ENCODE measurements around the gene PRDM1. TPM values are rescaled to one million over a fixed set of nuclear protein-coding genes. Genes with fewer than 3 reads are reported as not detected.
"Not testable (repeated sequence)": the region's sequence is repeated elsewhere in the genome, so short reads cannot be mapped to it uniquely, and the experiment has no call there.

Gene PRDM1
- total RNA-seq, 2 experiments from 2014 or later, result 14.4 to 14.7 TPM

DNA sequence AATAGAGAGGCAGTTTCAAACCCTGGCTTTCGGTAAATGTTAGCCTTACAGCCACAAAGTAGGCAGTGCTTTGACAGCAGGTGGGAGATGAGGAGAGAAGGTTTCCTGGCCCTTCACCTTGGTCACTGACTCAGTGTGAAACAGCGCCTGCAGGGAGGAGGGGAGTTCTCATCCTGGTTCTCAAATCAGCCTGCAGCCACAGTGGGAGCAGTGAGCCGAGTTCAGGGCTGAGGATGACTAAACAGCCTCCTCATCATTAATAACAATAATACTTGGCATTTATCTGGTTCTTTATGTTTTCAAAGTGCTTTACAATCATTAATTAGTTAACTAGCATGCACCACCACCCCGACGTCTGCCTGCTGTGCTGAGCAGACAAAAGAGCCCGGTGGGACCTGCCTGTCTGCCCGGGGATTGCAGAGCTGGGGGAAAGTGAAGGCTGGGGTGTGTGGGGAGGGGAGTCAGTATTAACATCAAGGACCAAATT is 59.6 kb downstream of the PRDM1 start:
- ChIA-PET POLR2A (interaction anchor here (5.1 kb wide), 1 partner anchor 18 kb away, joined by 37 read pairs; no protein-coding TSS in a partner anchor), CTCF (interaction anchor here (0.6 to 1.1 kb wide), 4 partner anchors 11 to 77 kb away, joined by 3 to 4 read pairs (median 4); no protein-coding TSS in a partner anchor)
- ATAC-seq (no peak), DNase-seq (peak; percentile 38)
- Mint-ChIP-seq H3K9me3 (ENCODE audit: insufficient read depth) (no peaks in the 10 kb centered on the region), H3K27ac (no peak overlapping the region), H3K4me3 (no peak overlapping the region), H3K4me1 (ENCODE audit: low read depth) (peaks cover 88% of the 10 kb centered on the region), H3K27me3 (ENCODE audit: low read depth) (no peaks in the 10 kb centered on the region), H3K36me3 (ENCODE audit: low read depth) (peaks cover 5% of the 10 kb centered on the region)

GRCh38 chr6:106146852-106147351 is 60.8 kb downstream of the PRDM1 start:
- Mint-ChIP-seq H3K27ac (no peak overlapping the region), H3K27me3 (ENCODE audit: low read depth) (no peaks in the 10 kb centered on the region), H3K36me3 (ENCODE audit: low read depth) (peaks cover 8% of the 10 kb centered on the region), H3K4me1 (ENCODE audit: low read depth) (peaks cover 79% of the 10 kb centered on the region), H3K9me3 (ENCODE audit: insufficient read depth) (no peaks in the 10 kb centered on the region), H3K4me3 (no peak overlapping the region)
- ChIA-PET POLR2A (interaction anchor here (0.5 to 0.9 kb wide), 4 partner anchors 48 to 455 kb away, joined by 3 to 4 read pairs (median 3); no protein-coding TSS in a partner anchor), CTCF (interaction anchor here (1.0 to 2.2 kb wide), 3 partner anchors 8 to 17 kb away, joined by 3 to 8 read pairs (median 4); no protein-coding TSS in a partner anchor)
- ATAC-seq, result no peak
- no peak for DNase-seq

DNA sequence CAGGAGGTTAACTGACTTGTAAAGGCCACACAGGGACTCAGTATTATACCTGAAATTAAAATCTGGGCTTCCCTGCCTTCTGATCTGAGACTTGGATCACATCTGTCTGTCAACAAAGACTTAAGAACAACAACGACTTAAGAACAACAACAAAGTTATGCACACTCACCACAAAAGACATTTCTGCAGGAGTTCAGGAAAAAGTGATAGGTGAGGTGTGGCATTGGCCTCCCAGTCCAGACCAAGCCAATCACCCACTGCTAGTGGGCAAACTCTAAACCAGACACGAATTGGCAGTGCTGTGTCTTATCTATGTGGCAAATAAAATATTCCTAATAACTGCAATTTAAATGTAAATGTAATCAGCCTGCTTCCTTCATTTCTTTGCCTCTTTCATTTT is 61.3 kb downstream of the PRDM1 start:
- Mint-ChIP-seq H3K4me3 (no peak overlapping the region), H3K27me3 (ENCODE audit: low read depth) (no peaks in the 10 kb centered on the region), H3K36me3 (ENCODE audit: low read depth) (peaks cover 12% of the 10 kb centered on the region), H3K27ac (no peak overlapping the region), H3K9me3 (ENCODE audit: insufficient read depth) (no peaks in the 10 kb centered on the region), H3K4me1 (ENCODE audit: low read depth) (peaks cover 73% of the 10 kb centered on the region)
- ATAC-seq (no peak), DNase-seq (no peak)
- POLR2A ChIA-PET, result interaction anchor here (0.6 kb wide), 1 partner anchor 13 kb away, joined by 3 read pairs; no protein-coding TSS in a partner anchor
- CTCF ChIA-PET, result interaction anchor here (2.2 kb wide), 1 partner anchor 16 kb away, joined by 8 read pairs; no protein-coding TSS in a partner anchor

- Mint-ChIP-seq H3K4me1 (ENCODE audit: low read depth) (peaks cover 58% of the 10 kb centered on the region), H3K4me3 (no peak overlapping the region), H3K27ac (peak overlapping the region; percentile 91), H3K36me3 (ENCODE audit: low read depth) (peaks cover 12% of the 10 kb centered on the region), H3K9me3 (ENCODE audit: insufficient read depth) (no peaks in the 10 kb centered on the region), H3K27me3 (ENCODE audit: low read depth) (no peaks in the 10 kb centered on the region)
- ChIA-PET CTCF (interaction anchor here (0.6 to 1.9 kb wide), 4 partner anchors 14 to 97 kb away, joined by 3 to 8 read pairs (median 4); no protein-coding TSS in a partner anchor), POLR2A (interaction anchor here (0.5 to 1.4 kb wide), 5 partner anchors 11 to 1107 kb away, joined by 3 to 5 read pairs (median 3); no protein-coding TSS in a partner anchor)
- ATAC-seq, result peak; percentile 85
- DNase-seq, result peak; percentile 83
These were observed 63.4 kb downstream of the PRDM1 start for GRCh38 chr6:106149472-106150069.

DNA sequence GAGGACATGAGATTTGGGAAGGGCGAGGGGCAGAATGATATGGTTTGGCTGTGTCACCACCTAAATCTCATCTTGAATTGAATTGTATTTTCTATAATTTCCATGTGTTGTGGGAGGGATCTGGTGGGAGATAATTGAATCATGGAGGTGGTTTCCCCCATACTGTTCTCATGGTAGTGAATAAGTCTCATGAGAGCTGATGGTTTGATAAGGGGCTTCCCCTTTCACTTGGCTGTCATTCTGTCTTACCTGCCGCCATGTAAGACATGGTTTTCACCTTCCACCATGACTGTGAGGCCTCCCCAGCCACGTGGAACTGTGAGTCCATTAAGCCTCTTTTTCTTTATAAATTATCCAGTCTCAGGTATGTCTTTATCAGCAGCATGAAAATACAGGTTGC is 66.3 kb downstream of the PRDM1 start:
- H3K4me3 Mint-ChIP-seq; H3K9me3 Mint-ChIP-seq (ENCODE audit: insufficient read depth); DNase-seq; H3K27ac Mint-ChIP-seq; H3K27me3 Mint-ChIP-seq (ENCODE audit: low read depth); ATAC-seq; POLR2A ChIA-PET: not testable (repeated sequence)
- CTCF ChIA-PET, result interaction anchor here (1.4 kb wide), 1 partner anchor 11 kb away, joined by 3 read pairs; no protein-coding TSS in a partner anchor
- Mint-ChIP-seq H3K4me1 (ENCODE audit: low read depth) (peaks cover 29% of the 10 kb centered on the region), H3K36me3 (ENCODE audit: low read depth) (peaks cover 12% of the 10 kb centered on the region)

GRCh38 chr6:106152952-106153351 is 66.8 kb downstream of the PRDM1 start:
- ChIA-PET CTCF (no interaction called here), POLR2A (no interaction called here)
- H3K4me3 Mint-ChIP-seq, result no peak overlapping the region
- H3K9me3 Mint-ChIP-seq (ENCODE audit: insufficient read depth), result no peaks in the 10 kb centered on the region
- H3K27ac Mint-ChIP-seq, result peak overlapping the region; percentile 24
- peaks cover 12% of the 10 kb centered on the region for H3K36me3 Mint-ChIP-seq (ENCODE audit: low read depth)
- peaks cover 25% of the 10 kb centered on the region for H3K4me1 Mint-ChIP-seq (ENCODE audit: low read depth)
- no peaks in the 10 kb centered on the region for H3K27me3 Mint-ChIP-seq (ENCODE audit: low read depth)
- no peak for DNase-seq
- no peak for ATAC-seq

GRCh38 chr6:106154326-106154725 is 68.2 kb downstream of the PRDM1 start:
- Mint-ChIP-seq H3K4me3 (no peak overlapping the region), H3K36me3 (ENCODE audit: low read depth) (peaks cover 8% of the 10 kb centered on the region), H3K27me3 (ENCODE audit: low read depth) (no peaks in the 10 kb centered on the region), H3K27ac (no peak overlapping the region), H3K9me3 (ENCODE audit: insufficient read depth) (no peaks in the 10 kb centered on the region), H3K4me1 (ENCODE audit: low read depth) (peaks cover 16% of the 10 kb centered on the region)
- DNase-seq (no peak), ATAC-seq (no peak)
- POLR2A ChIA-PET, result interaction anchor here (1.4 kb wide), 1 partner anchor 9 kb away, joined by 9 read pairs; no protein-coding TSS in a partner anchor
- CTCF ChIA-PET, result interaction anchor here (0.7 to 1.5 kb wide), 3 partner anchors 9 to 70 kb away, joined by 3 to 7 read pairs (median 5); no protein-coding TSS in a partner anchor

GRCh38 chr6:106155219-106155830 is 69.2 kb downstream of the PRDM1 start:
- ATAC-seq (no peak), DNase-seq (no peak)
- POLR2A ChIA-PET, result interaction anchor here (1.2 to 1.4 kb wide), 2 partner anchors 8 to 38 kb away, joined by 3 to 9 read pairs; no protein-coding TSS in a partner anchor
- Mint-ChIP-seq H3K4me3 (no peak overlapping the region), H3K9me3 (ENCODE audit: insufficient read depth) (no peaks in the 10 kb centered on the region), H3K27me3 (ENCODE audit: low read depth) (no peaks in the 10 kb centered on the region), H3K4me1 (ENCODE audit: low read depth) (peaks cover 18% of the 10 kb centered on the region), H3K36me3 (ENCODE audit: low read depth) (peaks cover 7% of the 10 kb centered on the region), H3K27ac (no peak overlapping the region)
- CTCF ChIA-PET, result interaction anchor here (0.7 to 1.5 kb wide), 4 partner anchors 8 to 71 kb away, joined by 3 to 7 read pairs (median 4); no protein-coding TSS in a partner anchor

- H3K36me3 Mint-ChIP-seq (ENCODE audit: low read depth), result peaks cover 4% of the 10 kb centered on the region
- H3K4me3 Mint-ChIP-seq, result no peak overlapping the region
- H3K27me3 Mint-ChIP-seq (ENCODE audit: low read depth), result no peaks in the 10 kb centered on the region
- no peak for ATAC-seq
- no peak for DNase-seq
- CTCF ChIA-PET, result interaction anchor here (0.7 to 1.7 kb wide), 6 partner anchors 10 to 67 kb away, joined by 3 to 8 read pairs (median 4); no protein-coding TSS in a partner anchor
- no peaks in the 10 kb centered on the region for H3K9me3 Mint-ChIP-seq (ENCODE audit: insufficient read depth)
- H3K4me1 Mint-ChIP-seq (ENCODE audit: low read depth), result peaks cover 20% of the 10 kb centered on the region
- POLR2A ChIA-PET, result interaction anchor here (0.6 to 1.2 kb wide), 2 partner anchors 40 to 133 kb away, joined by 3 read pairs; no protein-coding TSS in a partner anchor
- no peak overlapping the region for H3K27ac Mint-ChIP-seq
These were observed 70.3 kb downstream of the PRDM1 start for GRCh38 chr6:106156413-106156812.

- ChIA-PET CTCF (interaction anchor here (0.7 to 1.7 kb wide), 6 partner anchors 11 to 67 kb away, joined by 3 to 8 read pairs (median 4); no protein-coding TSS in a partner anchor), POLR2A (interaction anchor here (0.6 to 1.2 kb wide), 2 partner anchors 40 to 132 kb away, joined by 3 read pairs; no protein-coding TSS in a partner anchor)
- H3K9me3 Mint-ChIP-seq (ENCODE audit: insufficient read depth), result no peaks in the 10 kb centered on the region
- no peak overlapping the region for H3K4me3 Mint-ChIP-seq
- H3K4me1 Mint-ChIP-seq (ENCODE audit: low read depth), result peaks cover 24% of the 10 kb centered on the region
- H3K36me3 Mint-ChIP-seq (ENCODE audit: low read depth), result peaks cover 6% of the 10 kb centered on the region
- H3K27ac Mint-ChIP-seq, result no peak overlapping the region
- ATAC-seq, result no peak
- no peaks in the 10 kb centered on the region for H3K27me3 Mint-ChIP-seq (ENCODE audit: low read depth)
- no peak for DNase-seq
These were observed 70.7 kb downstream of the PRDM1 start for GRCh38 chr6:106156863-106157262.

- ChIA-PET CTCF (interaction anchor here (2.4 kb wide), 1 partner anchor 64 kb away, joined by 7 read pairs; no protein-coding TSS in a partner anchor), POLR2A (no interaction called here)
- H3K27me3 Mint-ChIP-seq (ENCODE audit: low read depth), result no peaks in the 10 kb centered on the region
- H3K36me3 Mint-ChIP-seq (ENCODE audit: low read depth), result peaks cover 2% of the 10 kb centered on the region
- no peak overlapping the region for H3K4me3 Mint-ChIP-seq
- peaks cover 40% of the 10 kb centered on the region for H3K4me1 Mint-ChIP-seq (ENCODE audit: low read depth)
- no peaks in the 10 kb centered on the region for H3K9me3 Mint-ChIP-seq (ENCODE audit: insufficient read depth)
- no peak for ATAC-seq
- H3K27ac Mint-ChIP-seq, result no peak overlapping the region
- DNase-seq, result no peak
These were observed 72.7 kb downstream of the PRDM1 start for GRCh38 chr6:106158816-106159215.

All from activated CD8-positive, alpha-beta T cell treated with anti-CD3 and anti-CD28 coated beads, Interleukin-2, amount 10 ng/mL, durations not matched to agents 7 days and 5 days (primary cell).